Duodenal mucosa (tissue), 2 donors: ENCODE measurements around the gene CBX6.
A peak's percentile ranks its signal among the peaks of the same experiment; 100 is the strongest.

Experiments
- H3K27ac ChIP-seq: one replicate; pipeline ENCODE4 v1.7.0; 2013; ENCODE audit warnings: low read depth, low read length
- H3K27me3 ChIP-seq, 2 donors: one replicate each; pipeline ENCODE4 v1.7.0; 2013; ENCODE audit warnings: low read length in 2 of 2, control low read depth in 1 of 2; ENCODE audit not compliant: insufficient read depth in 2 of 2, control insufficient read depth in 1 of 2
- H3K36me3 ChIP-seq, 2 donors: one replicate each; pipeline ENCODE4 v1.7.0; 2013; ENCODE audit warnings: low read length in 2 of 2, control low read depth in 1 of 2; ENCODE audit not compliant: insufficient read depth in 2 of 2, control insufficient read depth in 1 of 2
- H3K4me1 ChIP-seq, 2 donors: one replicate each; pipeline ENCODE4 v1.7.0; 2013; ENCODE audit warnings: low read length in 2 of 2, control low read depth in 1 of 2; ENCODE audit not compliant: insufficient read depth in 2 of 2, control insufficient read depth in 1 of 2
- H3K4me3 ChIP-seq, 2 donors: one replicate each; pipeline ENCODE4 v1.7.0; 2013; ENCODE audit warnings: low read length in 2 of 2, low read depth in 1 of 2
- H3K9ac ChIP-seq, 2 donors: one replicate each; pipeline ENCODE4 v1.7.0; 2013; ENCODE audit warnings: low read length in 2 of 2, low read depth in 1 of 2
- H3K9me3 ChIP-seq, 2 donors: one replicate each; pipeline ENCODE4 v1.7.0; 2013; ENCODE audit warnings: low read length in 2 of 2, control low read depth in 1 of 2; ENCODE audit not compliant: control insufficient read depth in 1 of 2

CBX6 gene

DNA sequence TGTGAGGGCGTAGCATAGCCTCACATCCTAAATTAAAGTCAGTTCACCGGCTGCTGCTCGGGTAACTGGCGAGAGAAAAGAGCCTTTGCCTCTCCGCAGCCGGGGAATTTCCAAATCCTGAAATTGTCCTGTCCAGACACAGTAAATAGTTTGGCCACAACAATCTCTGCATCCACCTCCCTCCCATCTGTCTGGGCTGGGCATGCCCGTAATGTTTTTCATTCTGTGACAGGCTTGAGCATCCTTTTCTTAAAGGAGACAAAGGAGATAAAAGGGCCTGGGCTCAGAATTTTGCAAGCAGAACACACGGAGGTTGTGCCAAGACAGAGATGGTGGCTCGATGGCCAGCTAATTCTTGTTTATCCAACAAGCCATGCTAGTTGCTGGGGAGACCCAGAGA lies 19.2 kb upstream of the CBX6 start:
- H3K9ac ChIP-seq = no peak overlapping the region
- no peak overlapping the region for H3K4me3 ChIP-seq
- no peaks in the 10 kb centered on the region for H3K9me3 ChIP-seq
- H3K27me3 ChIP-seq = peaks cover 0 to 13% of the 10 kb centered on the region in 2 donors
- H3K36me3 ChIP-seq = no peaks in the 10 kb centered on the region
- H3K4me1 ChIP-seq = no peaks in the 10 kb centered on the region
- H3K27ac ChIP-seq = no peak overlapping the region

DNA sequence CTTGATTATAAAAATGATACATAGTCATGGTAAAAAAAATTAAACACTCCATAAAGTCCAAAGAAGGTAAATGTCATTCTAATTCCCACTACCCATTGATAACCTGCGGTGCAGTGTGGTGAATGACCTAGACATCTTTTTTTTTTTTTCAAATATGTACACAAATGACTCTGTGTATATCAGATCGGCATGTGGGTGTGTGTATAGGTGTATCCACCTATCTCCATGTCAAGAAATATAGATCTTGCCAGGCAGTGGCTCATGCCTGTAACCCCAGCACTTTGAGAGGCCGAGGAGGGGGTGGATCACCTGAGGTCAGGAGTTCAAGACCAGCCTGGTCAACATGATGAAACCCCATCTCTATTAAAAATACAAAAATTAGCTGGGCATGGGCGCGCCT lies 18.4 kb upstream of the CBX6 start:
- no peak overlapping the region for H3K9ac ChIP-seq
- H3K27me3 ChIP-seq = peaks cover 0 to 13% of the 10 kb centered on the region in 2 donors
- no peaks in the 10 kb centered on the region for H3K4me1 ChIP-seq
- H3K9me3 ChIP-seq = no peaks in the 10 kb centered on the region
- H3K27ac ChIP-seq = no peak overlapping the region
- H3K36me3 ChIP-seq = no peaks in the 10 kb centered on the region
- H3K4me3 ChIP-seq = no peak overlapping the region

DNA sequence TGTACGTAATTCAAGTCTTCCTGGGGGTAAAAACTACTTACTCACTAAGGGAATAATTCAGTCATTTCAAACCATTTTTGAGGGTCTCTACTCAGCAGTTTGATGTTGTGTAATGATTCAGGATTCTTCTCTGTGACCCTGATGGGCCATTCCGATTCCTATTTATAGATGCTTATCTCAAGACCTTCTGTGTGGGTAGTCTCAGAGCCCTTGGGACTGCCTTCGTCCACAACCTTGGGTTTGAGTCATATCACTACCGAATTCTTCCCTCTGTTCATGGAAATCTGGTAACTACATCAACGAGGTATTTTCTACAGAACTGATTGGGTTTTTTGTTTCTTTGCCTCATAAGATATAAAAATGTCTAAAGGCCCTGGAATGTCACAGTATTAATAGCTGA lies 14.3 kb upstream of the CBX6 start:
- no peak overlapping the region for H3K4me3 ChIP-seq
- no peak overlapping the region for H3K27ac ChIP-seq
- peaks cover 0 to 7% of the 10 kb centered on the region in 2 donors for H3K4me1 ChIP-seq
- peaks cover 3 to 10% of the 10 kb centered on the region in 2 donors for H3K27me3 ChIP-seq
- H3K9ac ChIP-seq = no peak overlapping the region
- no peaks in the 10 kb centered on the region for H3K36me3 ChIP-seq
- no peaks in the 10 kb centered on the region for H3K9me3 ChIP-seq

DNA sequence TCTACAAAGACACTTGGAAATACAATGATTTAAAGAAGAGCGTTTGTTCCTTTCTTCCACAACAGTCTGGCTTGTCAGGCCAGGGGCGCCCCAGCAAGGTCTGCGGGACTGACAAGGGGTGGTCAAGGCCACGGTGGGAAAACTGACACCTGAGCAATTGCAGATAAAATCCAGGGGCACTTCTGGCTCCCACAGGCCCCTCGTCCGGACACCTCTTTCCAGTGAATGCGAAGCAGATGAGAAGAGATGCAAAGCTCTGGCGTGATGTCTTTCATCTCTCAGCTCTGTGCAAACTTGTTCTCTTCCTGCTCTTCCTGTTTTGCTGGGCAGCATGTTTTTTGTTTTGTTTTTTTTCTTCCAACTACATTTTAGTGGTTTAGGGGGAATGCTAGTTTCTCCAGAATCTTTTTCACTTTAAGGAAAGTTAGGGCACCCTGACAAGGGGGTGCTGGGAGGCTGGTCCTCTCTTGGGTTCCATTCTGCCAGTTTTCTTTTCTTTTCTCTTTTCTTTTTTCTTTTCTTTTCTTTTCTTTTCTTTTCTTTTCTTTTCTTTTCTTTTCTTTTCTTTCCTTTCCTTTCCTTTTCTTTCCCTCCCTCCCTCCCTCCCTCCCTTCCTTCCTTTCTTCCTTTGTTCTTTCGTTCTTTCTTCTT lies 11.1 kb upstream of the CBX6 start:
- H3K36me3 ChIP-seq = no peaks in the 10 kb centered on the region
- H3K9me3 ChIP-seq = no peaks in the 10 kb centered on the region
- H3K27me3 ChIP-seq = peaks cover 0 to 6% of the 10 kb centered on the region in 2 donors
- H3K9ac ChIP-seq = no peak overlapping the region
- H3K4me3 ChIP-seq = no peak overlapping the region
- no peak overlapping the region for H3K27ac ChIP-seq
- H3K4me1 ChIP-seq = peaks cover 0 to 7% of the 10 kb centered on the region in 2 donors

DNA sequence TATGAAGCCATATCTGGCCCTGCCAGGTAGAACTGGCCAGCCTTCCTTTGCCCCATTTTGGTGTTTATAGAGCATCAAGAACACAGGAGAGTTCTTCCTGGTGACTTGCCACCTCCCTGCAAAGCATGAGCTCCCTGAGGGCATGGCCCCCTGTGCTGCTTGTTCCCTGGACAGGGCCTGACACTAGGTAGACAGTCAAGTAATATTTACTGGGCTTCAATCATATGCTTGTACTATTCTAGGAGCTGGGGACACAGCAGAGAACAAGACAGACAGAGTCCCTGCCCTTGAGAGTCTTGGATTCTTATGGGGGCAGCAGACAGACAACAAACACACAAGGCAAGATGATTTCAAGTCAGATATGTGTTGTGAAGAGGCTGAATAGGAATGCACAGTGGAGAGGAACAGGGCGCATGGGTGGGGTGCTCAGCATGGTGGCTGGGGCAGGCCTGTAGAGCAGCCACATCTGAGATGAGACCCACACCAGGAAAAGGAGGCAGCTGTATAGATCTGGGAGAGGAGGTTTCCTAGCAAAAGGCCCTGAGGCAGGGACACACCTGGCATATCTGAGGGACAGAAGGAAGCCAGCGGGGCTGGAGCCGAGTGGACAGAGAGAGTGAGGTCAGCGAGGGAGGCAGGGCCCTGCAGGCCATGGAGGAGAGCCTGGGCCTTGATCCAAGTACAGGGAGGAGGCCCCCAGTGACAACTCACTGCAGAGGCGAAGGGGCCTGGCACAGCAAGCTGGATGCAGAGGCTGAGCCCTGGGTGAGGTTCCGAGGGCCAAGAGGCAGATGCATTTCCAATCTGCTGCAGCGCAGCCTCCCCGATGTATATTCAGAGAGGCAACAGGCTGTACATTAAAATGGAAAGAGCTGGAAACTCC lies 10.2 kb upstream of the CBX6 start:
- H3K9me3 ChIP-seq = no peaks in the 10 kb centered on the region
- peak overlapping the region; percentile 15 for H3K27ac ChIP-seq
- H3K27me3 ChIP-seq = peaks cover 2 to 6% of the 10 kb centered on the region in 2 donors
- peaks cover 0 to 7% of the 10 kb centered on the region in 2 donors for H3K4me1 ChIP-seq
- no peak overlapping the region for H3K4me3 ChIP-seq
- H3K36me3 ChIP-seq = no peaks in the 10 kb centered on the region
- no peak overlapping the region for H3K9ac ChIP-seq

DNA sequence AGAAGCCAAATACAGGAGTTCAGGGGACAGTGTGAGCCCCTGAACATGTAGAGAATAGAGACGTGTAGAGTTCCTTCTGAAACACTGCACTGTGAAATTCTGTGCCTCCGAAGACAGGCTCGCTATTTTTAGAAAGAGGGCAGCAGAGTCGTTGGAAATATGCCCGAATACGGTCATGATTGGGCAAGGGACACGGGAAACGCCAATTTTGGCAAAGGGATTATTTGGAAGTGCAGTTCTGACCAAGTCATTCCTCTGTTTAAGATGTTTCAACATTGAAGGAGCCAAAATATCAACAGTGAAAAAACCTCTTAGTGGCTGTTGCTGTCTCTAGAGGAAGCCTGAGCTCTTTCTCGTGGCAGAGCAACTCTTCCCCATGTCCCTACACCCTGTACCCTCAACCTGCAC lies 9.5 kb upstream of the CBX6 start:
- Histone ChIP-seq H3K9me3 (no peaks in the 10 kb centered on the region), H3K4me3 (no peak overlapping the region), H3K27ac (peak overlapping the region; percentile 15), H3K27me3 (peaks cover 3 to 6% of the 10 kb centered on the region in 2 donors), H3K9ac (no peak overlapping the region), H3K4me1 (peaks cover 0 to 7% of the 10 kb centered on the region in 2 donors), H3K36me3 (no peaks in the 10 kb centered on the region)

DNA sequence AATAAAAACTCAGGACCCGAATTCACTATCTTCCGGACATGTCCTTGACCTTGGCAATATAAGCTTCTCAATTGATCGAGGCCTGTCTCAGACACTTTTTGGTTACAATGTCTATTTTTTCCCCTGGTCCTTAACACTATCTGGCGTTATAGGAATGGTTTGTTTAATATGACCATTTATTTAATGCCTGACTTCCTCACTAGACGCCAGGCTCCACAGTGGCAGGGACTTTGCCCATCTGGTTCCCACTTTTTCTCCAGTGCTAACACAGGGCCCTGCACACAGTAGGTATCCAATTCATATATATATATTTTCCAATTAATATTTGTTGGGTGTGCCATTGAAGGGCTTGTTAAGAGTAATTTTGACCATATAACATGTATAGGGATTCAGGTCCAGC lies 7.9 kb upstream of the CBX6 start:
- H3K9me3 ChIP-seq = no peaks in the 10 kb centered on the region
- H3K4me1 ChIP-seq = peaks cover 0 to 7% of the 10 kb centered on the region in 2 donors
- H3K27ac ChIP-seq = no peak overlapping the region
- no peaks in the 10 kb centered on the region for H3K36me3 ChIP-seq
- no peak overlapping the region for H3K4me3 ChIP-seq
- peaks cover 5 to 9% of the 10 kb centered on the region in 2 donors for H3K27me3 ChIP-seq
- no peak overlapping the region for H3K9ac ChIP-seq

DNA sequence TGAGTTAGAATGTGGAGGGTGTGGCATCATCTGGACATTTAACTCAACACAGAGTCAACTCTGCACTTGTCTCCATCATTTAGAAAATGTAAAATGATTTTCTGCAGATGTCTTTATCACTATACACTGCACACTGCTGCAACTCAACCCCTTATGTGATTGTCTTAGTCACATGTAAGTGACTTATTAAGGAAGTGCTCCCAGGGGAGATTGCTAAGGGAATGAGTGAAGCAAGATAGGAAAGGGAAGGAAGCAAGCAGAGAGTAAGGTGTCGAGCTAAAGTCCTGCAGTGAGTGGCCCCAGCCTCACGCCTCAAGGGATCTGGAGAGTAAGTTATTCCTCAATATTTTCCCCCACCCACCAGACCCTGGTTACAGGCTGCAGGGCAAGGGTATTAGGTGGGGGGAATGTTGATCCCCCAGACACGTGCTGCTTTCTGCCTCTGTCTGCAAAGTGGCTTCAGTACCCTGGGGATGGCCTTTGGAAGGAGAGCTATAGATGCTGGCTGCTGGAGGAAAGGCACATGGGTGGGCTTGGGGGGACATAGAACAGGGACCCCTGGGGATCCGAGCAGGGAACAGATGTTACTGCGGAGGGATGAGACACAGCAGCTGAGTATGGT lies 7.2 kb upstream of the CBX6 start:
- H3K9ac ChIP-seq = no peak overlapping the region

DNA sequence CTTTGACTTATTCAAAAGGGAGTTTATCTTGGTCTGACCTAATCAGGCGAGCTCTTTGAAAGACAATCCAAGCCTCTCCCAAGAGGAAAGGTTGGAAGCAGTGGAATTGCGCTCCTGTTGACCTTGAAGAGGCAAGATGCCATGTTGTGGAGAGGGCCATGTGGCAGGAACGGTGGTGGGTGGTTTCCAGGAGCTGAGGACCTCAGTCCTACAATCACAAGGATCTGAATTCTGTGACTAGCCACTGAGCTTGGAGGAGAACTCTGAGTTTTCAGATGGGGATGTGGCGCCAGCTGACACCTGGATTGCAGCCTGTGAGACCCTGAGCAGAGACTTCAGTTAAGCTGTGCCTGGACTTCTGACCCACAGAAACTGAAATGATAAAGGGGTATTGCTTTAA lies 6.0 kb upstream of the CBX6 start:
- peaks cover 20 to 23% of the 10 kb centered on the region in 2 donors for H3K27me3 ChIP-seq
- no peak overlapping the region for H3K27ac ChIP-seq
- H3K36me3 ChIP-seq = no peaks in the 10 kb centered on the region
- no peak overlapping the region for H3K9ac ChIP-seq
- peaks cover 0 to 7% of the 10 kb centered on the region in 2 donors for H3K4me1 ChIP-seq
- H3K4me3 ChIP-seq = no peak overlapping the region
- H3K9me3 ChIP-seq = no peaks in the 10 kb centered on the region

More for the DNA sequence above, 7.2 kb upstream of the CBX6 start:
- Histone ChIP-seq H3K27ac (no peak overlapping the region), H3K4me1 (peaks cover 0 to 7% of the 10 kb centered on the region in 2 donors), H3K4me3 (no peak overlapping the region), H3K27me3 (peaks cover 8 to 13% of the 10 kb centered on the region in 2 donors), H3K36me3 (no peaks in the 10 kb centered on the region), H3K9me3 (no peaks in the 10 kb centered on the region)
